ENCODE data around the gene TEX14. TPM values are rescaled to one million over a fixed set of nuclear protein-coding genes. Genes with fewer than 3 reads are reported as not detected.

TEX14 gene
- total and polyA plus RNA-seq, 10 of the 15 experiments (the other 5 are each of a cell fraction or from before 2014, with no cell fraction given) = 0.15 to 1.3 (median 0.66) TPM

DNA sequence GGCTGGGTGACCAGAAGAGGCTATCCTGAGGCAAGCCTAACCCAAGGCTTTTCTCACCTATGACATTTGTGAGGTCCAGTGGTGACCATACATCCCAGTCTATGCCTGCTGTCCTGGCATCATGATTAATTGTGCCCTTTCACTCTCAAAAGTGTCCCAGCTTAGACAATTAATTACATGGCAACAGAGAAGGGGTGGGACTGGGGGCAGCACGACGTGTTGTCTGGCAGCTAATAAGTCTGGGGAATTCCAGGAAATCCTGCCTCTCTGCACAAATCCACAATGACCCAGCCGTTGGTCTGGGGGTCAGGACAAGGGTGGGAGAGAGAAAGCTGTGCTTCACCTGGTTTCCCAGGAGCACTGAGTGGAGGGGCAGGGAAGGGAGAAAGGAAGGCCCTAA lies 163.4 kb downstream of the TEX14 start (continued):
- no peak for TF ChIP-seq USF1 (IDR thresholded peaks at IDR 0.05; ENCODE audit: borderline replicate concordance, extremely low read length, insufficient read depth, low read depth, low read length)
- no peak for TF ChIP-seq TCF12 (IDR thresholded peaks at IDR 0.05; ENCODE audit: low read depth, low read length)
- no peak for TF ChIP-seq YY1 (IDR thresholded peaks at IDR 0.05; ENCODE audit: low read depth, low read length)
- no peak for TF ChIP-seq IRF5 (IDR thresholded peaks at IDR 0.05; ENCODE audit: borderline replicate concordance)
- TF ChIP-seq HDAC6 (IDR thresholded peaks at IDR 0.05; ENCODE audit: unreplicated experiment) = no peak
- no peak for TF ChIP-seq FOXK2 (IDR thresholded peaks at IDR 0.05)
- TF ChIP-seq NR2C2 (IDR thresholded peaks at IDR 0.05; ENCODE audit: borderline replicate concordance, control insufficient read depth, insufficient read length, low read depth) = no peak

DNA sequence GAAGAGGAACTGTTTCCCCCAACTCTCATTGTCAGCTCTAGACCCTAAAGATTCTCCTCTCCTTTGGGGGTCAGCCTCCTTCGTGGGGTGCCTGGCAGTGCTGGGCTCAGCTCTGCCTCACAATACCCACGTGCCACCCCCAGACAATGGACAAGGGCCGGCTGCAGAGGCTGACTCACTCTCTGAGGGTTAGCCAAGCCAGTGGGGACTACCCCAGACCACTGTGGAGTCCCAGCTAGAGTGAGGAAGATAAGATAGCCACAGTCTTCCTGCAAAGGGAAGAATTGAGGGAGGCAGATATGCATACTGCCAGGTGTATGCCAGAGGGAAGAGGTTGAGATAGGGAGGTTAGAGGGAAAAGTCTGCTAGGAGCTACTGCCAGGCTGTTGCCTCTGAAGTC lies 163.9 kb downstream of the TEX14 start:
- Histone ChIP-seq H4K20me1 (ENCODE audit: control insufficient read depth, insufficient read depth) (no peaks in the 10 kb centered on the region), H3K9ac (ENCODE audit: control insufficient read depth, insufficient read depth, low read length) (no peak overlapping the region), H3K4me2 (ENCODE audit: control insufficient read depth, insufficient read depth) (no peak overlapping the region), H3K27ac (ENCODE audit: control insufficient read depth, insufficient read depth) (no peak overlapping the region), H2AFZ (ENCODE audit: control insufficient read depth, low read depth, low read length) (no peak overlapping the region), H3K4me1 (ENCODE audit: control insufficient read depth, insufficient read depth, low read length) (0 out of 2 replicates have a peak, but pooled peaks cover 3% of the 10 kb centered on the region), H3K9me3 (replicated peaks; ENCODE audit: control insufficient read depth, insufficient read depth, low read length) (no peaks in the 10 kb centered on the region), H3K36me3 (ENCODE audit: control insufficient read depth in 2 of 2, insufficient read depth in 2 of 2, low read length in 1 of 2) (no peaks in the 10 kb centered on the region), H3K27me3 (replicated peaks in 1 of 2; ENCODE audit: control insufficient read depth in 2 of 2, insufficient read depth in 2 of 2, low read length in 1 of 2) (peaks cover 4 to 6% of the 10 kb centered on the region in 2 experiments; a peak in 3 of 4 replicates), H3K79me2 (ENCODE audit: control insufficient read depth, insufficient read depth, low read length) (no peaks in the 10 kb centered on the region), H3K4me3 (no peak overlapping the region)
- no peak for FAIRE-seq
- SMC1A ChIA-PET (ENCODE audit: uncharacterized antibody, unreplicated experiment) = interaction anchor here (0.7 to 1.3 kb wide), 3 partner anchors 13 to 789 kb away, joined by 3 to 4 read pairs (median 3); no protein-coding TSS in a partner anchor
- ATAC-seq = peak; percentile 73
- in situ Hi-C loops (cut with MboI) (no loop called here), intact Hi-C loops (cut with micrococcal nuclease; ENCODE audit: unreplicated experiment) (no loop called here)
- no TSS peak for BruUV-seq (replicated peaks)
- CTCF ChIA-PET = interaction anchor here (1.2 to 2.3 kb wide), 4 partner anchors 50 to 477 kb away, joined by 3 to 9 read pairs (median 6); no protein-coding TSS in a partner anchor
- 20% methylated on average over 3 of the region's 3 CpGs for WGBS (ENCODE audit: insufficient coverage, insufficient replicate concordance, low lambda C conversion rate, missing lambda C conversion rate)
- RAD21 ChIA-PET (ENCODE audit: unreplicated experiment) = interaction anchor here (1.4 kb wide), 1 partner anchor 49 kb away, joined by 3 read pairs; no protein-coding TSS in a partner anchor
- POLR2A ChIA-PET = interaction anchor here (0.9 kb wide), 1 partner anchor 104 kb away, joined by 3 read pairs; no protein-coding TSS in a partner anchor
- DNase-seq (ENCODE audit: low read depth, low spot score) = no peak
- TF ChIP-seq IKZF1 (conservative IDR thresholded peaks at IDR 0.05) = 0 out of 2 replicates have a peak, but pooled peaks have one; percentile 19
- no peak for TF ChIP-seq ZNF24 (IDR thresholded peaks at IDR 0.05)
- TF ChIP-seq LARP7 (IDR thresholded peaks at IDR 0.05) = 0 out of 2 replicates have a peak, but pooled peaks have one; percentile 21
- TF ChIP-seq, protein P1, sequence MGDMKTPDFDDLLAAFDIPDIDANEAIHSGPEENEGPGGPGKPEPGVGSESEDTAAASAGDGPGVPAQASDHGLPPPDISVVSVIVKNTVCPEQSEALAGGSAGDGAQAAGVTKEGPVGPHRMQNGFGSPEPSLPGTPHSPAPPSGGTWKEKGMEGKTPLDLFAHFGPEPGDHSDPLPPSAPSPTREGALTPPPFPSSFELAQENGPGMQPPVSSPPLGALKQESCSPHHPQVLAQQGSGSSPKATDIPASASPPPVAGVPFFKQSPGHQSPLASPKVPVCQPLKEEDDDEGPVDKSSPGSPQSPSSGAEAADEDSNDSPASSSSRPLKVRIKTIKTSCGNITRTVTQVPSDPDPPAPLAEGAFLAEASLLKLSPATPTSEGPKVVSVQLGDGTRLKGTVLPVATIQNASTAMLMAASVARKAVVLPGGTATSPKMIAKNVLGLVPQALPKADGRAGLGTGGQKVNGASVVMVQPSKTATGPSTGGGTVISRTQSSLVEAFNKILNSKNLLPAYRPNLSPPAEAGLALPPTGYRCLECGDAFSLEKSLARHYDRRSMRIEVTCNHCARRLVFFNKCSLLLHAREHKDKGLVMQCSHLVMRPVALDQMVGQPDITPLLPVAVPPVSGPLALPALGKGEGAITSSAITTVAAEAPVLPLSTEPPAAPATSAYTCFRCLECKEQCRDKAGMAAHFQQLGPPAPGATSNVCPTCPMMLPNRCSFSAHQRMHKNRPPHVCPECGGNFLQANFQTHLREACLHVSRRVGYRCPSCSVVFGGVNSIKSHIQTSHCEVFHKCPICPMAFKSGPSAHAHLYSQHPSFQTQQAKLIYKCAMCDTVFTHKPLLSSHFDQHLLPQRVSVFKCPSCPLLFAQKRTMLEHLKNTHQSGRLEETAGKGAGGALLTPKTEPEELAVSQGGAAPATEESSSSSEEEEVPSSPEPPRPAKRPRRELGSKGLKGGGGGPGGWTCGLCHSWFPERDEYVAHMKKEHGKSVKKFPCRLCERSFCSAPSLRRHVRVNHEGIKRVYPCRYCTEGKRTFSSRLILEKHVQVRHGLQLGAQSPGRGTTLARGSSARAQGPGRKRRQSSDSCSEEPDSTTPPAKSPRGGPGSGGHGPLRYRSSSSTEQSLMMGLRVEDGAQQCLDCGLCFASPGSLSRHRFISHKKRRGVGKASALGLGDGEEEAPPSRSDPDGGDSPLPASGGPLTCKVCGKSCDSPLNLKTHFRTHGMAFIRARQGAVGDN (IDR thresholded peaks at IDR 0.05) = peak; percentile 72; the same call in 1 of the 2 replicates
- TF ChIP-seq BHLHE40 (IDR thresholded peaks at IDR 0.05; ENCODE audit: borderline replicate concordance in 1 of 2, low read depth in 2 of 2, low read length in 1 of 2) = peak in 1 of 2 experiments; percentile 63; a peak in 2 of 4 replicates

Data from GM12878 (cell line).